Iris pigment epithelial cell (primary cell): Measurements from ENCODE around the gene TAF13.

Experiments
- DNase-seq: peaks from one replicate; pipeline ENCODE4 v3.0.0-alpha.2; 2011; ENCODE audit warnings: low read depth

Gene TAF13

GRCh38 chr1:109075531-109076490, at the start of gene TAF13:
Gene TAF13, minus strand, starts transcription at chr1:109076003. Its CDS starts 56 bp downstream, at chr1:109075947.
- peak; percentile 97 for DNase-seq

GRCh38 chr1:109120356-109120755, 44.6 kb upstream of the TAF13 start:
- no peak for DNase-seq

- no peak for DNase-seq
Measured at GRCh38 chr1:109118089-109118488, 42.3 kb upstream of the TAF13 start.

DNA sequence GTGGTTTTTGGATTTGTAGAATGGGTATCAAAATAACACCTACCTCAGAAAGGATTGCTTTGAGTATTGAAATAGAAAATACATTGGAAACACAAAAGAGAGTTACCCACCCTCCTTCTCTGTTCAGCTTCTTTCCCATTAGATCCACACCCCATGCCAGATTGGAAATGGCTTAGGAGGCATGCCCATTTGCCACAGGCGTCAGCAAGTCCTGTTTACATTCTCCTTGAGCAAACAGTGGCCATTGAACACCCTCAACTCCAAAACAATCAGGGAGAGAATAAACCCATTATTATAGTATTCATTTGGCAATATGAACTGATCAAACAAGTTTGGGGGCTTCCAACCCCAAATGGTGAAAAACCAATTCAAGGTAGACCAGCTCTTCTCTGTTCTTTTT, 40.5 kb upstream of the TAF13 start:
- DNase-seq: no peak

DNA sequence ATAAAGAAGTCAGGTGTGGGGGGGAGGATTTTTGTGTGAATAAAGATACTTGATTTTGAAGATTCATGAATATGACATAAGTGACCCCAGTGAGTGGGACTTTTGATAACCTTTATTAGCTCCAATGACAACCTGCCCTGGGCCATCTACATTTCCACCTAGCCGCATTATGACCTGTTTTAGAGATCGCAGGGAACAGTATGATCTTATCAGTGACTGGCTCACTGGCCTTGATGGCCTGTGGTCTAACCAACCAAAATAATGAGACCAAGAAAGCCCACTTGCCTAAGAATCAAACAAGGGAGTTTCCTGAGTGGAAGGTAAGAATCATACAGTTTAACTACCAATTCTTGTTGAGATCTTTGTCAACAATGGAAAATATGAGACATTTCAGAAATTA, 39.9 kb upstream of the TAF13 start:
- DNase-seq: no peak

DNA sequence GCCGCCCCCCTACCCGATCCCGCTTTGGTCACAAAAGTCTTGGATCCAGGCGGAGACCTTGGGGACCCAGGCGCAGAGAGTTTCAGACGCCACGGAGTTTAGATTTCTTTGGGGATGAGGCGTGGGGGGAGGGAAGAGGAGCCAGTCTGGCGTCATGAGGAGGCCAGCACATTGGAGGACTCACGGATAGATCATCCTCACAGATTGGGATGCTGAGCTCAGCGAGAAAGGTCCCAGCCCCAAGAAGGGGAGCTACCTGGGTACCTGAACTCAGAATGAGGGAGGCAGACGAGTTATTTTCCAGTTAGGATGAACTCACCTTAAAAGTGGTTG, 38.5 kb upstream of the TAF13 start:
- DNase-seq: no peak

DNA sequence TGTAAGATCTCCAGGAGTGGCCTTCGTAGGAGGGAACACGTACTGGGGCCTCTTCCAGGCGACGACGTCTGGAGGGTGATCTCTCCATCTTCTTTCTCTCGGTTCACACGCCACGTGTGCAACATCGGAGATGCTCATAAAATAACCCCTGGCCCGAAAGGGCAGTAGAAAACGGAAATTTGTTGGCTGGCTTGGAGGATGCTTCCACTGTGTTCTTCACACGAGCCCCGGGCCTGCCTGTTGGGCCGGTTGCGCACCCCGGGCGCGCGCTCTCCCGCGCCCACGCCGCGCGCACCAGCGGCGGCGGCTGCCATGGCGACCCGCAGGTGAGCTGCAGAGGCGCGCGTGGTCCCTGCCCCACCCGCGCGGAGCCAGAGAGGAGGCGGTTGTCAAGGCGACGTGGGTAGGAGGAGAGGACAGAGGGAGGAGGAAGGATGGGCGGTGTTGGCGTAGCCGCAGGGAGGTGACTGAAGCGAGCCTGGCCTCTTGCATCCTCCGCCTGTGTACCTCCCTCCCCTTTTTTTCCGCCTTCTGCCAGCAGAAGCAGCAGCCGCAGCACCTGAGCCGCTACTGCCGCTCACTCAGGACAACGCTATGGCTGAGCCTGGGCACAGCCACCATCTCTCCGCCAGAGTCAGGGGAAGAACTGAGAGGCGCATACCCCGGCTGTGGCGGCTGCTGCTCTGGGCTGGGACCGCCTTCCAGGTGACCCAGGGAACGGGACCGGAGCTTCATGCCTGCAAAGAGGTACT, 38.0 kb upstream of the TAF13 start, which contains the start of gene ELAPOR1:
Gene ELAPOR1 (plus strand): TSS at position 526 of the 752 bp plus-strand sequence. CDS start 69 bp downstream, at position 595.
- peak; percentile 33 for DNase-seq

DNA sequence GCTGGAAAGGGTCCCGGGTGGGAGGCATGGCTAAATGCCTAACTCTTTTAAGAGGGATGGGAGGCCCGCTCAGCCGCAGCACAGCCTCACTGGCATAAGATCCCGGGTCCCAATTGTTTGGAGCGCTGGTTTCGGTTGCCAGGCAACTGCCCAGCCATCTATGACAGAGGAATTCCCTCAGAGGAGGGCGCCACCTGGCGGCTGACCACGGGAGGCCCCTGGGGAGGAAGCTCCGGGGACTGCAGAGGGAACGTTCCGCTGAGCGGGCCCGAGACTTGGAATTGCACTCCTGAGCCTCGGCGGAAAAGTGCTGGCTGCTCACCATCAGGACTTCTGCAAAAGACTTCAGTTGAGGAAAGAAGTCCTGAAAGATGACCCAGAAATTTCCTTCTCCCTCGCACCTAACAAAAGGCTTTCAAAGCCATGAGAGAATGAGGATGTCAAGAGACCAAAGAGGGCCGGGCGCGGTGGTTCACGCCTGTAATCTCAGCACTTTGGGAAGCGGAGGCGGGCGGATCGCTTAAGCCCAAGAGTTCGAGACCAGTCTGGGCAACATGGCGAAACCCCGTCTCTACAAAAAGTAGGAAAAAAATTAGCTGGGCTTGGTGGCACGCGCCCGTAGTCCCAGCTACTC, 37.0 kb upstream of the TAF13 start:
- peak; percentile 83 for DNase-seq

GRCh38 chr1:109112056-109112651, 36.4 kb upstream of the TAF13 start:
- DNase-seq: peak; percentile 41

GRCh38 chr1:109111386-109112055, 35.7 kb upstream of the TAF13 start:
- DNase-seq: no peak

GRCh38 chr1:109109906-109110305, 34.1 kb upstream of the TAF13 start:
- DNase-seq: no peak

DNA sequence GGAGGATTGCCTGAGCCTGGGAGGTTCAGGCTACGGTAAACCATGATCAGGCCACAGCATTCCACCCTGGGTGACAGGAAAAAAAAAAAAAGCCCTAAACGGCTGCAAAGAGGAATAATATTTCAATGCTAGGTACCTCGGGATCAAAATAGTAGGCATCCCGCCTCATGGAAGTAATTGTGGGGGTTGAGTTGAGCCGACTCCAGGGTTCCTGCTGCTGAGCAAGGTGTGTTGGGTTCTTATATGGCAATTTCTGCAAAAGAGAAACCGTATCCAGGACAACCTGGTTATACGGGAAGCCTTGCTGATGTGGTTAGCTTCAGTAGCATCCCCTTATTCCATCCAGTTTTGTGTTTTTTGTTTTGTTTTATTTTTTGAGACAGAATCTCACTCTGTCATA, 32.0 kb upstream of the TAF13 start:
- no peak for DNase-seq

- DNase-seq: no peak
Measured at GRCh38 chr1:109105881-109106280, 30.1 kb upstream of the TAF13 start.

- no peak for DNase-seq
Measured at GRCh38 chr1:109104364-109105151, 28.8 kb upstream of the TAF13 start.

GRCh38 chr1:109099938-109100773, 24.4 kb upstream of the TAF13 start:
- peak; percentile 97 for DNase-seq

GRCh38 chr1:109096120-109096519, 20.3 kb upstream of the TAF13 start:
- DNase-seq: no peak

DNA sequence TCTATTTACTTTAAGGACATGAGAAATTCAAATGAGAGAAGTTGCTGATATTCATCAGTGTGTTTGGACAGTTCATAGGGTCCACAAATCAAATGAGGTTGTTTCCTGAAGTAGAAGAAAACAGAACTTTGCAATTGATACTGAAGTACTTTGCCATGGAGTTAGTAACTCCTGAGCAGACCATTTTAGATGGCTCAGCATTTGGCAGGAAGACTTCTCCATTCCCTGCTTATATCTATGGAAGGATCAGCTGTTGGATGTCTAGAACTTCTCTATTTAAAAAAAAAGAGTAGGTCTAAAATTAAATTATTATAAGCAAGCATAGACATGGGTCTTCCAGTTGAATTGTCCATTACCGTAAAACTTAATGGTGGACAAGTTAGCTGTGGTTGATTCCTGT, 19.8 kb upstream of the TAF13 start:
- no peak for DNase-seq

DNA sequence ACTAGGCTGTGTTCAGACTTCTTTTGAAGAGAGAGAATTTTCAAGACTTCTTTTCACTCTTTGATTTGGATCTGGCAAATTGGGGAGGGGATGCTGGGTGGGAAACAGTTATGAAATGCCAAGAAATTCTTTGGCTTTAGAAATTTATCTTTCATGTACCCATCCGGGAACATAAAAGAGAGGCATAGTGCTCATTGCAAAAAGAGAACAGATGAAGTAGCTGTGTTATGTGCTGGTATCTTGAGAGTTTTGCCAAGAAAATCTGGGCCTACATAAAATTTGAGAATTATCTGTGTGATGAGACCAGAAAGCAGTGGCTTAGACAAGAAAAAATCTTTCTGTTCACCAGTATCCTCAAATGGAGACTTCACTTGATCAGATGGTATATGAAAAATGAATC, 19.1 kb upstream of the TAF13 start:
- no peak for DNase-seq

- DNase-seq: peak; percentile 83
Measured at GRCh38 chr1:109094377-109094803, 18.6 kb upstream of the TAF13 start.

- DNase-seq: peak; percentile 58
Measured at GRCh38 chr1:109091839-109092193, 16.0 kb upstream of the TAF13 start.
